Measurements from ENCODE around the gene MALRD1. TPM values are rescaled to one million over a fixed set of nuclear protein-coding genes. Genes with fewer than 3 reads are reported as not detected.

Gene MALRD1
- polyA plus RNA-seq, 6 donors from 2014 or later: not detected

DNA sequence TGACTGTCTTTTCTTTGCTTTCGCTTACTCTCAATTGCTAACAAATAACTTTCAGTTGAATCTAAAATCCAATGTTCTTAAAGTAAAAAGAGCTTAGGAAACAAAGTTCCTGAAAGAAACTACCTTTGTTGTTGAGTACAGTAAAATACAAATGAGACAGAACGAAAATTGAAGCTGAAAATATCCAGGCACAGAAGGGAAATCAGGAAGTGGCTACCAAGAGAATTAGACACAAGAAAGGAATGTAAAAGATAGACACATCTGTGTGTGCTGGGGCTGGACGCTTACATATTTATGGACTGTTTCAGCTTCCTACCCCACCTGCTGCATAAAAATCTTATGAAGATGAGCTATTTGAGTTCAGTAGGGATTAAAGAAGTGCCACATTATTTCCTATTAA, 606.0 kb downstream of the MALRD1 start:
- no peaks in the 10 kb centered on the region for H3K27me3 Mint-ChIP-seq
- no peaks in the 10 kb centered on the region for H3K36me3 Mint-ChIP-seq

DNA sequence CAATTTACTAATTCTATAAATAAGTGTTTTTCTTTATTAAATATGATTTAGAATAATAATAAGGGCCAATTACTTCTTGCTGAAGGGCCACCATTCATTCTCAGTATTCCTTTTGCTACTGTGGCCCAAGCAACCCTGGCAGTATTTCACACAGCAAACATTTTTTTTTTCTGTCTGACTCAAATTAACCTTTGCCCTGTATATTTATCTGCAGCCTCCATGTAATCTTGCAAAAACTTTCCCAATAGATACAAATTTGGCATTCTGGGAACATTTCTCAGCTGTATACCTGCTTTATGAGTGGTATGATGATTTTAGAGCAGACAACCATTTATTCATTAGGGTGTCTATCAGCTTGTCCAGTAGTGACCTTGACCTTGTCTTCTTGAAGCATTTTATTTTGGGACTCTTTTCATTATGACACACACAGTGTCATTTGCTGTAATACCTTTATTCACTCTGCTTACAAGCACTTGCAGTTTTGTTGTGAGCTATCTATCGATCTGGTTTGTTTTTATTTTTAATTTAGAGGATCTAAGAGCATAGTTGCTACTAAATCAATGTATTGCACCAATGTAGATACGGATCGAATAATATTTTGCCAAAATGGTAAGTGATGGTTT, 607.9 kb downstream of the MALRD1 start:
- no peak for ATAC-seq (ENCODE audit: low read depth in 2 of 2)
- Mint-ChIP-seq H3K27me3 (no peaks in the 10 kb centered on the region), H3K4me3 (no peak overlapping the region), H3K9me3 (no peaks in the 10 kb centered on the region), H3K27ac (no peak overlapping the region), H3K36me3 (no peaks in the 10 kb centered on the region), H3K4me1 (no peaks in the 10 kb centered on the region)
- no peak for DNase-seq

More for the DNA sequence above, 606.0 kb downstream of the MALRD1 start:
- Mint-ChIP-seq H3K4me1 (no peaks in the 10 kb centered on the region), H3K4me3 (no peak overlapping the region), H3K27ac (no peak overlapping the region), H3K9me3 (peaks cover 0 to 8% (median 0%) of the 10 kb centered on the region in 7 donors)
- no peak for DNase-seq
- ATAC-seq (ENCODE audit: low read depth in 2 of 2): no peak

DNA sequence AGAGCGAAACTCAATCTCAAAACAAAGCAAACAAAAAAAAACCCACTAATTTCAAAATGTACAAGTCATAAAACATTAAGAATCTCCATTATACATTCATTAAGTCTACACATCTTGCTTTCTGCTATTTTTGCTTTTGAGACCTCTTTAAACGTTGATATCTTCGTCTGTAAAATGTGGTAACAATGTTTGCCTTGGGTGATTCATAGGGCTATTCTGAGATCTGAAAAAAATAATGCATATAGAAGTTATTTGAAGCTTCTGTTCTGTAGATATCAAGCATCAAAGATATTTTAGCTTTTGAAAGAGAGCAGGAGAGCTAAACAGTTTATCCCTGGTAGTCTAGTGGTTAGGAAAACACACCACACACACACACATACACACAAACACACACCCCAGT, 609.5 kb downstream of the MALRD1 start:
- no peak for ATAC-seq (ENCODE audit: low read depth in 2 of 2)
- H3K4me3 Mint-ChIP-seq: no peak overlapping the region

DNA sequence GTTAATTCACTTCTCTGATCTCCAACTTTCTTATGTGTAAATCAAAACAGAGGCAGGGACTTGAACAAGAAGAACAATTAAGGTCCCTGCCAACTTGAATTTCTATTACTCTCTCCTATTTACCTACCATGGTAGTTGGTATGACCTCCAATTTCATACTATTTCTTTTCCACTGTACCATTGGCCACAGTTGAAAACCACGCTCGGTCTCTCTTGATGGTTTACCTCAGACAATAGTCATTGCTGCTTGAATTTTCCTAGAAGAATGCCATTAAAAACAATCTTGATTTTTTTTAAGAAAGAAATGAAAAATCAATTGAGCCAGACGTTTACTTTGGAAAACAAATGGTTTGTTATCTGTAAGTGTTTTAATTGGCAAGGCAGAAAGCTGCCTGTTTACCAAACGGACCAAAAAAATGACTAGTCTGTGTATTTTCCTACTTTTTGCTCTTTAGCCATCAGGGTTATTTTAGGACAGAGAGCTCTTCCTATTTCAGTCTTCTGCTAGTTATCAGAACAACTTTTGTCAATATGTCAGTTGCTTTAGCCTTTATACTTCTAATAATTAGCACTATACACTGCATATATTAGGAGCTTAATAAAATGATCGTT, 610.1 kb downstream of the MALRD1 start:
- no peaks in the 10 kb centered on the region for H3K36me3 Mint-ChIP-seq
- ATAC-seq (ENCODE audit: low read depth in 2 of 2): no peak

More for the DNA sequence above, 609.5 kb downstream of the MALRD1 start:
- Mint-ChIP-seq H3K9me3 (no peaks in the 10 kb centered on the region), H3K27me3 (no peaks in the 10 kb centered on the region), H3K36me3 (no peaks in the 10 kb centered on the region), H3K4me1 (no peaks in the 10 kb centered on the region), H3K27ac (no peak overlapping the region)
- DNase-seq: no peak

DNA sequence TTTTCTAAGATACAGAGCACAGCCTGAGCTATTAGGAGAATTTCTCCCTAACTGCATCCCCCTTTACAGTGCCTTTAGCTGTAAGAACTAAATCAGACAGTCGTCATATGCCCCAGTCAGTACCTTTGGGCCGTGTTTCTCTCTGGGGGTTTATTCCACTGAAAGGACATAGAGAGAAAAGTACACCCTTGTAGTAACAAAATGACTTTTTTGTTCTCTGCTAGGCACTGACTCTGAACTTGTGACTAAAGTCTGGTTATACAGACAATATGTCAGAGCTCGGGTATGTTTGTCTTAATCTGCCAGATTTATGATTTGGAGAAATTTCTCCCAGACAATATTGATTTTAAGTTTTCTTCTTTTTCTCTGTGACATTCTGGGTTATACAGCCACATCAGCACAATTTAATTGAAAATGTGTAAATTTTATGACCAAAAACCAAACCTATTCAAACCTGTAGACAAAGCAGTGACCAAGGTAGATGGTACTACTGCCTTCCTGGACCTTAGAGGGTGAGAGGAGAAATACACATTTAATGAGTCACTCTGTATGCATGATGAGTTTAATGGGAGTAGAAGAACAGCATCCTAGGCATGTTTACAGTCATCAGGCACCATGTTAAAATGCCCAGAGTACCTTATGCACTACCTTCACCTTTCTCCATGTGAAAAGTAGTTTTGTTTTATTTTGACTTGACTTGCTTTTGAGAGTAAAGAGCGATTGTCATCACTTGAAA, 611.5 kb downstream of the MALRD1 start:
- no peaks in the 10 kb centered on the region for H3K36me3 Mint-ChIP-seq
- H3K9me3 Mint-ChIP-seq: no peaks in the 10 kb centered on the region
- no peaks in the 10 kb centered on the region for H3K4me1 Mint-ChIP-seq
- no peak for DNase-seq
- ATAC-seq (ENCODE audit: low read depth in 2 of 2): no peak
- no peaks in the 10 kb centered on the region for H3K27me3 Mint-ChIP-seq
- no peak overlapping the region for H3K27ac Mint-ChIP-seq
- no peak overlapping the region for H3K4me3 Mint-ChIP-seq

More for the DNA sequence above, 610.1 kb downstream of the MALRD1 start:
- no peak overlapping the region for H3K4me3 Mint-ChIP-seq
- no peaks in the 10 kb centered on the region for H3K4me1 Mint-ChIP-seq
- no peak for DNase-seq
- no peaks in the 10 kb centered on the region for H3K9me3 Mint-ChIP-seq
- H3K27ac Mint-ChIP-seq: no peak overlapping the region
- no peaks in the 10 kb centered on the region for H3K27me3 Mint-ChIP-seq

GRCh38 chr10:19663344-19663743, 614.7 kb downstream of the MALRD1 start:
- DNase-seq: no peak
- no peak overlapping the region for H3K4me3 Mint-ChIP-seq
- H3K9me3 Mint-ChIP-seq: peaks cover 0 to 8% (median 0%) of the 10 kb centered on the region in 7 donors
- H3K4me1 Mint-ChIP-seq: no peaks in the 10 kb centered on the region
- no peaks in the 10 kb centered on the region for H3K36me3 Mint-ChIP-seq
- no peak for ATAC-seq (ENCODE audit: low read depth in 2 of 2)
- no peaks in the 10 kb centered on the region for H3K27me3 Mint-ChIP-seq
- H3K27ac Mint-ChIP-seq: no peak overlapping the region

DNA sequence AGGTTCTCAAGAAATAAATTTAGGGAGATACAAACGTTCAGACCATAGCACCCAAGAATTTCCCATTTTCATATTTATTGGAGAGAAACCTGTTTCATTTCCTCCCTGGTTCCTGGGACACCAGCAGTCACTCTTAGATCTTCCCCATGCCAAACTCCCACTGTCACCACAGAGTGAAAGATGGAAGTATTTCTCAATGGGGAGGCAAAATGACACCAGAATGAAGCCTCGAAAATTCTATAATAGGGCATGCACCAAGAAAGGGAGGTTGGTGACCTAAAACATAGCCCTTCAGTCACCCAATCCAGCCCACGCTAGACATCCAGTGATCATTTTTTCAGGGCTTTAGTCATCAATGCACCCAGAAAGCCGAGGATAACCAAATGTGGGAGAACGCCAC, 619.5 kb downstream of the MALRD1 start:
- no peak overlapping the region for H3K4me3 Mint-ChIP-seq
- no peak overlapping the region for H3K27ac Mint-ChIP-seq
- ATAC-seq (ENCODE audit: low read depth in 2 of 2): no peak
- DNase-seq: no peak
- peaks cover 0 to 12% (median 6%) of the 10 kb centered on the region in 7 donors for H3K9me3 Mint-ChIP-seq
- no peaks in the 10 kb centered on the region for H3K36me3 Mint-ChIP-seq
- no peaks in the 10 kb centered on the region for H3K27me3 Mint-ChIP-seq
- H3K4me1 Mint-ChIP-seq: no peaks in the 10 kb centered on the region

GRCh38 chr10:19676063-19676462, 627.5 kb downstream of the MALRD1 start:
- H3K9me3 Mint-ChIP-seq: peaks cover 0 to 11% (median 6%) of the 10 kb centered on the region in 7 donors
- no peaks in the 10 kb centered on the region for H3K36me3 Mint-ChIP-seq
- H3K27me3 Mint-ChIP-seq: no peaks in the 10 kb centered on the region
- DNase-seq (no peak), ATAC-seq (ENCODE audit: low read depth in 2 of 2) (no peak)
- H3K4me3 Mint-ChIP-seq: no peak overlapping the region
- no peaks in the 10 kb centered on the region for H3K4me1 Mint-ChIP-seq
- no peak overlapping the region for H3K27ac Mint-ChIP-seq

- no peaks in the 10 kb centered on the region for H3K4me1 Mint-ChIP-seq
- no peaks in the 10 kb centered on the region for H3K36me3 Mint-ChIP-seq
- H3K9me3 Mint-ChIP-seq: peaks cover 0 to 11% (median 5%) of the 10 kb centered on the region in 7 donors
- no peak overlapping the region for H3K27ac Mint-ChIP-seq
- H3K4me3 Mint-ChIP-seq: no peak overlapping the region
- ATAC-seq (ENCODE audit: low read depth in 2 of 2) (no peak), DNase-seq (no peak)
- H3K27me3 Mint-ChIP-seq: no peaks in the 10 kb centered on the region
These were observed 634.8 kb downstream of the MALRD1 start for GRCh38 chr10:19683356-19683755.

DNA sequence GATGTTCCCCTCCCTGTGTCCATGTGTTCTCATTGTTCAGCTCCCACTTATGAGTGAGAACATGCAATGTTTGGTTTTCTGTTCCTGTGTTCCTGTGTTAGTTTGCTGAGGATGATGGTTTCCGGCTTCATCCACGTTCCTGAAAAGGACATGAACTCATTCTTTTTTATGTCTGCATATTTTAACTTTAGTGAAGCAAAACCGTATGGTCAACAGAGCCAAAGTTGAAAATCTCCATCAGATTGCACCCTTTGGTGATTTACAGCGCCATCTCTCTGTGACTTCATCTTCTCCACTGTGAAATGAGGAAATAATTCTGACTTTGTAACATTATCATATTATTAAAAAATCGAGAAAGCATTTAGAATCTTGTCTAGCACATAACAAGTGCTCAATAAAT, 635.4 kb downstream of the MALRD1 start:
- H3K4me1 Mint-ChIP-seq: no peaks in the 10 kb centered on the region
- peaks cover 0 to 7% (median 5%) of the 10 kb centered on the region in 7 donors for H3K9me3 Mint-ChIP-seq
- DNase-seq: no peak
- H3K4me3 Mint-ChIP-seq: no peak overlapping the region
- no peaks in the 10 kb centered on the region for H3K27me3 Mint-ChIP-seq
- ATAC-seq (ENCODE audit: low read depth in 2 of 2): no peak
- H3K36me3 Mint-ChIP-seq: no peaks in the 10 kb centered on the region
- no peak overlapping the region for H3K27ac Mint-ChIP-seq

- no peaks in the 10 kb centered on the region for H3K36me3 Mint-ChIP-seq
- no peak overlapping the region for H3K27ac Mint-ChIP-seq
- H3K4me1 Mint-ChIP-seq: no peaks in the 10 kb centered on the region
These were observed 639.7 kb downstream of the MALRD1 start for GRCh38 chr10:19688344-19688743.

GRCh38 chr10:19689231-19689630, 640.6 kb downstream of the MALRD1 start:
- Mint-ChIP-seq H3K27me3 (no peaks in the 10 kb centered on the region), H3K9me3 (peaks cover 0 to 9% (median 4%) of the 10 kb centered on the region in 7 donors), H3K4me1 (no peaks in the 10 kb centered on the region), H3K4me3 (no peak overlapping the region), H3K36me3 (no peaks in the 10 kb centered on the region), H3K27ac (no peak overlapping the region)
- DNase-seq (no peak), ATAC-seq (ENCODE audit: low read depth in 2 of 2) (no peak)

More at GRCh38 chr10:19688344-19688743, 639.7 kb downstream of the MALRD1 start:
- Mint-ChIP-seq H3K27me3 (no peaks in the 10 kb centered on the region), H3K9me3 (peaks cover 0 to 9% (median 2%) of the 10 kb centered on the region in 7 donors), H3K4me3 (no peak overlapping the region)
- DNase-seq: no peak
- ATAC-seq (ENCODE audit: low read depth in 2 of 2): no peak

DNA sequence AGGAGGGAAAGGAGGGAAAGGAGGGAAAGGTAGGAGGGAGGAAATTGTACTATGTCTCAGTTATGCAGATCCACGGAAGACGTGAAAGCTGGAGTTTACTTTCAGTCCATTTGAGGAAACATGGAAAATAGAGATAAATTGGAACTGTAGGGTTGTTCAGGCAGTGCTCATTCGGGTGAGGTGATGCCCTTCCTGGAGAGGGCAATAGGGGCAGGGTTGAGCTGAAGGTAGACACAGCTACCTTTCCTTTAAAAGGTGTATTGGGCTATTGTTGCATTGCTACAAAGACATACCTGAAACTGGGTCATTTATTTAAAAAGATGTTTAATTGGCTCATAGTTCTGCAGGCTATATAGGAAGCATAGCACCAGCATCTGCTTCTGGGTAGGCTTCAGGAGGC, 650.7 kb downstream of the MALRD1 start:
- no peaks in the 10 kb centered on the region for H3K4me1 Mint-ChIP-seq
- no peak for DNase-seq
- H3K27me3 Mint-ChIP-seq: no peaks in the 10 kb centered on the region
- peaks cover 0 to 19% (median 4%) of the 10 kb centered on the region in 7 donors for H3K9me3 Mint-ChIP-seq
- no peak for ATAC-seq (ENCODE audit: low read depth in 2 of 2)
- H3K36me3 Mint-ChIP-seq: no peaks in the 10 kb centered on the region
- peak overlapping the region in 1 of 8 donors; percentile 22 for H3K4me3 Mint-ChIP-seq
- no peak overlapping the region for H3K27ac Mint-ChIP-seq

Measured in naive B cell (primary cell).